Measurements from ENCODE around the gene UTP20.

The UTP20 gene

DNA sequence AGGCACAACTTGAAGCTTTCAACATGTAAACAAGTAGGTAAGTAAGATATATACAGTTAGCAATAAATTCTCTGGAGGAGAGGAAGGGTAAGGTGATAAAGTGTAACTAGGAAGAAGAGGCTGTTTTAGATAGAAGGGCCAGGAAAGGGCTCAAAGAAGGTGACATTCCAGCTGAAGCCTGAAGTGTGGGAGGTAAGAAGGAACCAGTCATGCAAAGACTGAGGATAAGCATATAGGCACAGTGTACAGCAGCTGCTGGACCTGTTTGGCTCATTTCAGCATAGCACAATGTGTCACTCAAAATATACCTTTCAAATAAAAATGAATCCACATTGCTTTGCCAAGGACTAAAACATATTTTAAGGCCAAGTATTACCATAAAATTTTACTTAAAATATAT, 156.2 kb downstream of the UTP20 start:
- no peak for DNase-seq (ENCODE audit: low read depth in 2 of 2)

All from stimulated activated CD8-positive, alpha-beta memory T cell treated with anti-CD3 and anti-CD28 coated beads, Interleukin-15, amount 100 ng/mL, for 48 hours (primary cell).